Activated T-helper 1 cell treated with anti-CD3 and anti-CD28 coated beads, Interleukin-2, amount 50 U/mL, for 16 hours (primary cell): ENCODE data around the gene CSKMT.
"Not testable (repeated sequence)": the region's sequence is repeated elsewhere in the genome, so short reads cannot be mapped to it uniquely, and the experiment has no call there.

ENCODE experiments used
- DNase-seq, 2 donors: peaks; one replicate each; pipeline ENCODE4 v3.0.0-alpha.2; 2020; ENCODE audit warnings: low read depth in 1 of 2, low spot score in 1 of 2

Gene CSKMT

DNA sequence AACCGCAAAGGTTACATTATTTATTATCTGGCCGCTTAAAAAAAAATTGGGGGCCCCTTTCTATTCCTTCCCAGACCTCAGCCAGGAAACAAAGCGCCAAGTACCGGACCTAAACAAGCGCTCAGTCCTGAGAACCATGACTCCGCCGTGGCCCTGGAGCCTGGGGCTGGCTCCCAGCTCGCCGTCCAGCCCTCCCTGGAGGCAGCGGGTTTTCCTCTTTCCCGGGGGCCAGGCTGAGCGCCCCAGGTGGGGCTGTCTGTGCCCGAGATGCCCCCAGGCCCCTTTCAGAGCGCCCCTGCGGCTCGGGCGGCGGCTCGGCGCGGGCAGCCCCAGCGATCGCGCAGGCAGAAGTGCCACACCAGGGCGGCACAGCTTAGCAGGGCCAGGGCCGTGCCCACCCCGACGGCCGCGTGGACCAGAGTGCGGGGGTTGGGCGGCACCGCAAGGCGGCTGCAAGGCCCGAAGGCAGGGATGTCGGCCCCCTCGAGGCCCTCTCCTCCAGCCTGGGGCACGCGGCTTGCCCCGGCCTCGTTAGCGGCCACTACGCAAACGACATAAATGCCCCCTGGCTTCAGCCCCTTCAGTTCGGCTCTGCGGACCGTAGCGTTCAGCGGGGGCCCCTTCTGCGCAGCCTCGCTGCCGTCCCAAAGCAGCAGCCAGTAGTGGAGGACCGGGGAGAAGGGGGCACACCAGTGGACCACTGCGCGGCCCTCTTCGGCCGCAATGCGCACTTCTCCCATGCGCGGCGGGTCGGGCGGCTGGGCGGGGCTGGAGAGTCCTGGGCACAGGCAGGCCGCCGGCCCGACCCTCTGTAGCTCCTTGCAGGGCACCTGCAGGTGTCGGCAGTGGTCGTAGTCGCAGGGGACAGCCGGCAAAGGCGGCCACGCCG is 22.6 kb downstream of the CSKMT start:
- no peak for DNase-seq

DNA sequence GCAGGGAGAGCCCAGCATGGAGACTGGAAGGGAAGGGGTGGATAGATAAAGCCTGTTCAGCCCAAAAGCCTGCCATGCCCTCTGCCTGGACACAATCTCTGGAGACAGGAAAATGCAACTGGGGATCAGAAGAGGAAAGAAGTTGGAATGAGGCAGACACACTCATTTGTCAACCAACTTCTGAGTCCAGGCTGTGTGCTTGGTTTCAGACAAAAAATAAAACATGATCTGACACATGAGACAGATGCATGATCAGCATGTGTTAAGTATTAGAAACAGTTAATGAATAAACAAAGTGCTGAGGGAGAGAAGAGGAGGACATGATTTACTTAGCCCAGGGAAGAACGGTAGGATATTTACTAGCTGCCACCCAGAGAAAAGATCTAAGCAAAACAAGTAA is 23.4 kb downstream of the CSKMT start:
- no peak for DNase-seq

DNA sequence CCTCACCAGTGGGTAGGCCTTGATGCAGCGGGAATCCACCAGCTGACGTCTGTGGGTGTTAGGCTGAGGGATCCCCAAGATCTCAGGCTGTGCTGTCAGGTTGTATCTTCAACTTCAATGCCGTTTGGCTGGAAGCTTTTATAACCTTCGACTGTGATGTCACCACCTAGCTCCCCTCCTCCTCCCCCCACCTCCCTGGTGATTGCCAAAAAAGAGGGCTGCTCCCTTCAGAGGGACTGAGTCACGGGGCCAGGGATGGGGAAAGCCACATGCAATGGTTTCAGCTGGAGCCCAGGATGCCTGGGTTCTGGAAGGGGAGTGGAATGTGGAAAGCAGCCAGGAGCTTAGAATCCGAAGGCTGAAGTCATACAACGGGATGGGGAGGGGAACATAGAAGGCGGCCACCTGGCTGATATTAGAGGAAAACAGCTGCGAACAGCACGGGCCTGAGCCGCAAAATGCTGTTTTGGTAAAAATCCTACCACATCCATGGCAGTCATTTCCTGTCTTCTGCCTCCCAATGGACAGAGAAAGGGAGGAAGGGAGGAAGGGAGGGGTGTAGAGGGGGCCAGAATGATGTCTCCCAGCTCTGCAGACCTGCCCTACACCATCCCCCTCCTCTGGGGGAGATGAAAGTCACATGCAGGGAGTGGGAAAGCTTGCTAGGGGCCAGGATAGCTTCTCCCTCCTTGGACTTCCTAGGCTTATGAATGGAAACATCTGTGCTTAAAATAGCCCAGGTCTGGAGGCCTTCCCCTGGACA is 24.5 kb downstream of the CSKMT start, which contains the start of gene LRRN4CL:
LRRN4CL (minus strand) TSS at position 110 of the 763 bp plus-strand sequence. CDS start 1,022 bp downstream, outside the sequence.
- DNase-seq: no peak

DNA sequence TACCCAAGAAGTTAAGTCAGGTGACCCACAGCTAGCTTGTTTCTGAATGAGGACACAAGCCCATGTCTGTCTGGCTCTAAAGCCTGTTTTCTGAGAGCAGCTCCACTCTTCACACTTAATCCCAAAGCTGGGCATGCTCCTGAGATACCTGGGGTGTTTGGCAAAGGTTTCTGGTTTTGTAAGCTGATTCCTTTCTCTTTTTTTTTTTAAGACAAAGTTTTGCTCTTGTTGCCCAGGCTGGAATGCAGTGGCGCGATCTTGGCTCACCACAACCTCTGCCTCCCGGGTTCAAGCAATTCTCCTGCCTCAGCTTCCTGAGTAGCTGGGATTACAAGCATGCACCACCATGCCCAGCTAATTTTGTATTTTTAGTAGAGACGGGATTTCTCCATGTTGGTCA is 28.5 kb downstream of the CSKMT start:
- not testable (repeated sequence) for DNase-seq

DNA sequence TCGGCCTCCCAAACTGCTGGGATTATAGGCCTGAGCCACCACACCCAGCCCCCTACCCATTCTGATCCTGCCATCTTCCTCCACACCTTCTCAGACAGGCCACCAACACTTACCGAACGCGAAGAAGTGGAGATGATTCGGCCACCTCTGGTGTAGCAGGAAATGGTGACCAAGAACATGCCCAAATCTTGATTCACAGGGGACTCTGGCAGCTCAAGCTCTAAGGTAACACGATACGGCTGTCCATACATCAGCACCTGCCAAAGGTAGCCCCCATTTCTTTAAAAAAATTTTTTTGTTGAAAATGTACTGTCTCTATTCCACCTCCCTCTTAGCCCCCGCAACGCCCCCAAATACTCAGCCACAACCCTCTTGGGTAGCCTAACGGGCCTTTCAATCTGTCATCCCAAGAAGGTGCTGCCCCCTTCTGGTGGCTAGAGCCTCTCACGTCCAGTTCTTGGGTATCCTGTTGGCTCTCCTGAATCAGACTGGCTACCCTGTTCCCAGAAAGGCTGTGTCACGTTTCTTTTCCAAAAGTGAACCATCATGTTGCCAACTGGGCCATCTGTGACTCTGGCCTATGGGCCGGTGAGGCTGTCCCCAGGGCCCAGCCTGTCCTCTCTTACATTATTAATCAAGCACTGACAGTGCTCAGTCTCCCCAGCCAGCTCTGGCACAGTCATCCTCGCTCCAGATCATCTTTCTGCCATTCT is 29.5 kb downstream of the CSKMT start:
- DNase-seq: peak; percentile 56 to 58

DNA sequence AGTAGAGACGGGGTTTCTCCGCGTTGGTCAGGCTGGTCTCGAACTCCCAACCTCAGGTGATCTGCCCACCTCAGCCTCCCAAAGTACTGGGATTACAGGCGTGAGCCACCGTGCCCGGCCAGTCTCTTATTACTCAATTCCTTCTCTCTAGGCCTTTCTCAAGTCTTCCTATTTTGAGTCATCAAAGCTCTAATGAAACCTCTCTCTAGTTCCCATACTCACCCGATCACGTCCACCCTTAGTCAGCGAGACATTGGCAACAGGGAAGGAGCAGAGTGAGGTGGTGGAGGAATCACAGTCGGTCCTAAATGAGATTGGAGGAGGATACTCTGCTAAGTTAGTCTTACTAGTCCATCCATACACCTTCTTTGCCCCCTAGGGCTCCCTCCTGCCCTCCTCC is 37.1 kb downstream of the CSKMT start:
- DNase-seq: no peak

DNA sequence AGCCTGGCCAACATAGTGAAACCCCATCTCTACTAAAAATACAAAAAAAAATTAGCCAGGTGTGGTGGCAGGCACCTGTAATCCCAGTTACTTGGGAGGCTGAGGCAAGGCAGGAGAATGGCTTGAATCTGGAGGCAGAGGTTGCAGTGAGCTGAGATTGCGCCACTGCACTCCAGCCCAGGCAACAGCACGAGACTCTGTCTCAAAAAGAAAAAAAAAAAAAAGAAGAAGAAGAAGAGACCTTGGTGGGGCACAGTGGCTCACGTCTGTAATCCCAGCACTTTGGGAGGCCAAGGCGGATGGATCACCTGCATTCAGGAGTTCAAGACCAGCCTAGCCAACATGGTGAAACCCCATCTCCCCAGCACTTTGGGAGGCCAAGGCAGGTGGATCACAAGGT is 38.8 kb downstream of the CSKMT start:
- not testable (repeated sequence) for DNase-seq

DNA sequence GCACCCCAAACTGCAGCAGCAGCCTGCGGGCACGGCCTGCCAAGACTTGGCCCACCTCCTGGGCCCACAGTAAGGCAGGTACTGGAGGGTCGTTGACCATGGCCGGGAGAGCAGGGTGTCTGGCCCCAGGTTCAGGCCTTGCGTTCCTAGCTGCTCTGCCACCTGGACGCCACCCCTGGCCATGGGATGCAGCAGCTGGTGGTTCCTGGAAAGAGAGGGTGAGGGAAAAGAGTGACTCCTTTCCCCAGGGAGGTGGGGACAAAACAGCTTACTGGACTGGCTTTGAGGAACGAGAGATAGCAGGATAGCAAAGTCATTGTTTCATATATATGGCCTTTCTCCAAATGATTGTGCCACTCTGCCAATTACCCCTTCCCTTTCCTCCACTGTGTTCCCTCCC is 40.3 kb downstream of the CSKMT start:
- no peak for DNase-seq

DNA sequence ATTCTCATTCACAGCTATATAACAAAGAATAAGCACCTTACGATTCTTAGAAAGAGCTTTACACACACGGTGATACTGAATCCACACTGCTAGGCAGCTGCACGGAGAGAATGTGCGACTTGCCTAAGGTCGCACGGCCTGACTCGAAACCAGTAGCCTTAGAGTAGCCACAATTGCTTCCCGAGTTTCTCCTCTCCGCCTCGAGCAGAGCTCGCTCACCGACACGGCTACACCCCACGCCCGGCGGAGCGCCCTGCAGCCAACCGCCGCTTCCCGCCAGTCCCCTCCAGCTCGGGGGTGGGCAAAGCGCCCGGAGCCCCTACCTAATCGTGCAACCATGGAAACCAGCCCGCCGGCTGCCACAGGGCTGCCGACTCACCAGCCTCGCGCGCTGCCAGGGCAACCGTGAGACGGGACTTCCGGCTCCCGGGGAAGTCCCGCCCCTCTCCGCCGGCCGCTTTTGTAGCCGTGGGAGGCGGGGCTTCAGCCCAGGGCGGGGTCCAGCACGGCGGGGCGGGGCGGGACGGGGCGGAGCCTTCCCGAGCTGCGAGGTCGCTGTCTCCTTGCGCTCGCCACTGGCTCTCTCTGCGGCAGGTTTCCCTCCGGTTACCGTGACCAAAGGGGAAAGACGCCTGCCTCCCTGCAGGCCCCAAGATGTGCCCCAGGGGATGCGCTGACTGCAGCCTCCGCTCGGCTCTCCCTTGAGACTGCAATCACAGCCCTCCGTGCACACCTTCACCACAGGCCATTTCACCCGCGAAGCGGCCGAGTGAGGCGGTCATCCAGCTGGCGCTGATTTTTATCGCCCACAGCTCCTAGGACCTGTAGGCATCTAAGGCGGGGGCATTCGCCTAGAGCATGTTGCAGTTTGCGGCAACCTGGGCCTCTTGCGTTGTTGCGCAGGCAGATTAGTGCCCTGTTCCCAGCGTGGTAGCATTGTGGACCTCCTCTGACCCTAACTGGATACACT is 41.1 kb downstream of the CSKMT start:
- DNase-seq: peak; percentile 86 to 92

DNA sequence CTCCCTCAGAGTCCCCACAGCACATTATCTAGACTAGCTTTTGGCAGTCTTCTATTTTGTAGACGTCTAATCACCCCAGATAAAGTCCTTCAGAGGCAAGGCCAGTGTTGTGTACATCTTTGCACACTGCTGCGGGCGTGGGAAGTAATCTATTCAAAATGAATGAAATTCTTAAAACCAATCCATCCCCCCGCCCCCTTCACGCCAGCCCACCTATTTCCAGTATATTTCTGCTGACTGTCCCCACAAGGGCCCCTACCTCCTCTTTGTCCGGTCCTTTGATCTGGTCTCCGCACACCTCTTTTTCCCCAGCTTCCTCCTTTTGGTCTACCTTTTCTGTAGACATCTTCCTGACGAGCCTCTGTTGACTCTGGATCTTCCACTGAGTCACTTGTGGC is 41.7 kb downstream of the CSKMT start:
- no peak for DNase-seq

DNA sequence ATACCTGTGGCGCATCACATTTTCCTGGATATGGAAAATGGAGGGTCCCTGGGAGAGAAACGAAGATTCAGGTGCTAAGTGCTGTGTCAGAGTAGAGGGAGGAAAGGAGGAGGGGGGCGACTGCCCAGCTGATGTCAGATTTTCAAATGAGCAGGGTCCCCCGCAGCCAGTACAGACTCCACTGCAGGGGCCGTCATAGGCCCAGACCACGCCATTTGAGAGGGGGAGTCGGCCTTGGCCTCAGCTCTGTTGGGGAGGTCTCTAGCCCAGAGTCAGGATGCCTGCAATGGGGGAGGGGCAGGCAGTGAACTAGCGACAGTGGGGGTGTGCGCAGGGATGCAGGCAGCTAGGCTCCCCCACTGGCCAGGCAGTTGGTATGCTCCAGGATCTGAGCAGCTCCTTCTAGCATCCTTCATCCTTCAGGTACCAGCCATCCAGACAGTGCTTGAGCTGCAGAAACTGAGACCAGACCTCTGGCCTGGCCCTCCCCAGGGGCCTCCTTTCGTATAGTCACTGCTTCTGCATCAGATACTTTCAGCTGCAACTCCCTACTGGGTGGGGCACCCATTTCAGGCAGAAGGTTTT is 42.3 kb downstream of the CSKMT start, which contains the start of the genes BSCL2 and GNG3:
BSCL2 (minus strand) TSS at position 148 of the 585 bp plus-strand sequence. CDS start 229 bp downstream, outside the sequence.
GNG3 (plus strand) TSS at position 400 of the 585 bp plus-strand sequence. CDS start 620 bp downstream, outside the sequence.
- DNase-seq: no peak

DNA sequence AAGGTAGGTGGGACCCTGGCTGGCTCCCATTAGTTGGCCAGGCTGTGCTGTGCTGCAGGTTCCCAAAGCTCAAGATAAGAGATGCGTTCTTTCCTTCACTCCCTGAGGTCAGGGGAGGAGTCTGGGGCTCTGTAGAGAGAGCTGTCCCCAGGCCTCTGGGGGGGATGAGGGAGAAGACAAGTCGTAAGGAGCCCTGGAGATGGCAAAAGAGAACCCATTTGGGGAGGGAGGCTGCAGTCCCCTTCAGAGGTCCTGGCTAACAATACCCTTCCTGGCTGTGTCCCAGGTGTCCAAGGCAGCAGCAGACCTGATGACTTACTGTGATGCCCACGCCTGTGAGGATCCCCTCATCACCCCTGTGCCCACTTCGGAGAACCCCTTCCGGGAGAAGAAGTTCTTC is 43.3 kb downstream of the CSKMT start:
- DNase-seq: no peak

DNA sequence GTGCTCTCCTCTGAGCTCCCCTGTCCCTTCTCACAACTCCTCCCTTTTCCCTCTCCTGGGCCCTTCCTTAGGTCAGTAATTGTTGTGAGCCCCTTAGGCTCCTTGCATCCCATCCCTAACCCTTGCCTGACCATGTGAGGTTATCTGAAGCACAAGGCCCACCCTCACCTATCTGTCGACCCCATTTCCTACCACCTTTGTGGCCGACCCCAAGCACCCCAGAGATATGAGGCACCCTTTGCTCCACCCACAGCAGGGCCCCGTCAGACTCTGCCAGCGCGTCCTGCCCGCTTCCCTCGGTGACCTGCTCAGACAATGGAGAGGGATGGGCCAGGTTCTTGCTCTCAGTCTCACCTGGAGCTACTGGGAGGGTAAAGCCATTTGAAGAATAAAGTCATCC is 43.7 kb downstream of the CSKMT start:
- peak in 1 of 2 donors; percentile 18 for DNase-seq

DNA sequence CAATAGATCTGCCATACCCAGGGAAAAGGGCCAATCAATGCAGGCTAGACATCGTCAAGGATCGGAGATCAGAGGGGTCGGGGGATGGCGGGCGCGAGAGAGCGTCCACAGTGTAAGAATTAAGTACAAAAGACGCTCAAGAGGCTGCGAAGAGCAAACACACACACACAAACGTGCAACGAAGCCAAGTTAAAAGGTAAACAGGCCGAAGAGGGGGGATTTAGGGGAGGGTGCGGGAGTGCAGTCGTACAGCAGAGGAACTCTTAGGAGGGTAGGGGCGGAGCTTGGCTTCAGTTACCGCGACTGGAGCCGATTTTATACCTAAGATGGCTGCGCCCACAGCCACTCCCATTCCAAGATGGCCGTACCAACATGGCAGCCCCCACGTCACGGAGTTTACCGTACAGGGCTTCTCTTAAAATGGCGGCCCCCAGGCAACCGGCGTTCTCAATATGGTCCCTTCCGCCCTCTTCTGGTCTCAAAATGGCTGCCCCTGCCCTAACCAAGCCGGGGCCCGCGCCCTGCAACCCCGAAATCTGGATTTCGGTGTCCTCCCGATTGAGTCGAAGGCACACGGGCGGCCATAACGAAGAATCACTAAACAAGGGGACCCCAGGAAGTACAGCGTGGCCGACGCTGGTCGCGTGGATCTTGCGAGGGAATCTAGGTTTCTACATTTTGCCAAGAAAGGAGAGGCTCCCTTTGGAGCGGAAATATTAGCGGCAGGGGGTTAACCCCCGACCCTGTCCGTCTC is 44.3 kb downstream of the CSKMT start:
- peak; percentile 92 for DNase-seq

DNA sequence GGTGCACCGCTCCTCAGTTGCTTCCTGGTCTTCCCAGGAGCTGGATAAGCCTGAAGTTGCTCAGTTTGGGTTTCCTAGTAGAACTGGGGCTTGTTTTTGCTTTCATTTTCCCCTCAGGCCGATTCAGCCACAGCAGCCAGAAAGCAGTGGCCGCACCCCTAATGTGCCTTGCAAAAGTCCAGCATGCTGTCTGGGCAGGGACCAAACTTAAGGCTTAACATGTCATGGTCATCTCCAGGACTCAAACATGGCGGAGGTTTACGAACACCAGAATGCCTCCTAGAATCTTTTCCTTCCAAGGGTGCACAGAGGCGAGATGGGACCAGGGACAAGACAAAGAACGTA is 44.9 kb downstream of the CSKMT start:
- DNase-seq: no peak

DNA sequence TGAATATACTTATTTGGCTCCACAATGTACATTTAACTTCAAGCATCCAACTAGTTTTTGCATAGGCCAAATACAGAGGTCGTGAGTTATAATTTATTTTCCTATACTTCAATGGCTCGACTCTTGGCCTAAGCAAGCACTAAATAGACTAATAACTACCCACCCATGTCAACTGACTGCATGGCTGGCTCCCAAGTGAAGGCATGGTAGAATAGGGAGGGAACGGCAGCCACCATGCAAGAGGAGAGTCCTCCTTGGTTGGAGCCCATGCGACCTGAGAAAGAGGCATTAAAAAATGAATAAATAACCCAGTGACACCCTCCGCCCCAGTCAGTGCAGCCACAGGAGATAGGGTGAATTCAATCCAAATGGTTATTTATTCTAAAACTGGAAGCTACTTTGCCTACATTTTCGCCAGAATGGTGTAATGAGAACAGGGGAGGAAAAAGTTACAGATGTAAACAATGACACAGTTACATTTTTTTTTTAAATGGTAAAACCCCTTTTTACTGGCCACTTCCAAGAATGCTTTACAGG is 47.2 kb downstream of the CSKMT start:
- no peak for DNase-seq

DNA sequence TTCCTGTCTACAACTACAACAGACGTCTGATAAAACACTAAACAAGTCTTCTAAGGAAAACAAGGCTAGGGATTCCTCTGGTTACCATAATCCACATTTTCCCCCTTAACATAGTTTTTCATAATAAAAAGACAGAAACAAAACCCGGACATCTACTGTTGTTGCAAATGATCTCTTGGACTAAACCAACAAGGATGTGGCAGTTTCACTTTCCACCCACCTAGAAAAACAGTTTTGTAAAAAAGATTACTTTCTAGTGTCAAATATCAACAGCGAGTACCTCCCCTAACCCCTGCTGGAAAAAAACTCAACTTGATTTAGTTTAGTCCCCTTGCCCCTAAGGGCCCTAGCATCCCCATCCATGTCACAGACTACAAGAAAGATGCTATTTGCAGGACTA is 47.7 kb downstream of the CSKMT start:
- no peak for DNase-seq

DNA sequence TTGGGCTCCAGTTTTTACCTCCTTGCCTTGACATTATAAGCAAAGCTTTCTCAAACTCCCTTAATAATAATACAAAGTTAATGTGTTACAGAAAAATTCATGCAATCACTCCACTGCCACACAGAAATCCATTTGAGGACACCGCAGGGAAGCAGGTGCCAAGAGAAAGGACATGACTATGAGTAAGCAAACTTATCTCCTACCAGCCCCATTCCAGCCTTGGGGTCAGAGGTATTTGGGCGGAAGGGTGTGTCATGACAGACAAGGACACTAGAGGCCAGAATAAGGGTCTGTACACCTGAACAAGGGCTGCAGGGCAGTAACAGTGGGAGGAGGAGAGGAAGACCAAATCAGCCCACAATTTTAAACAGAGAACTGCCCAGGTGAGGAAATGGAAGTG is 48.2 kb downstream of the CSKMT start:
- DNase-seq: no peak
